Hepatocyte (in vitro differentiated cells): ENCODE data around the gene AGBL2.

Source experiments
- CTCF ChIP-seq: fragments of 200-600 bp; sonication (generic); IDR thresholded peaks from 2 replicates; pipeline ENCODE4 v1.5.1; 2016; ENCODE audit warnings: antibody characterized with exemption, mild to moderate bottlenecking; ENCODE audit not compliant: poor library complexity
- EZH2phosphoT487 ChIP-seq: fragments of 200-600 bp; sonication (generic); IDR thresholded peaks from one replicate; pipeline ENCODE4 v1.6.1; 2018; ENCODE audit warnings: antibody characterized with exemption, mild to moderate bottlenecking, low read depth, moderate library complexity; ENCODE audit not compliant: unreplicated experiment, severe bottlenecking

GRCh38 chr11:47649276-47649675 lies 65.9 kb downstream of the AGBL2 start:
- no peak for TF ChIP-seq CTCF
- TF ChIP-seq EZH2phosphoT487 = no peak
